ENCODE measurements around the gene CAMK2G. TPM values are rescaled to one million over a fixed set of nuclear protein-coding genes. Genes with fewer than 3 reads are reported as not detected.
A peak's percentile ranks its signal among the peaks of the same experiment; 100 is the strongest.

The CAMK2G gene
- total RNA-seq, 2 experiments from 2014 or later: 34.4 to 38.4 TPM

DNA sequence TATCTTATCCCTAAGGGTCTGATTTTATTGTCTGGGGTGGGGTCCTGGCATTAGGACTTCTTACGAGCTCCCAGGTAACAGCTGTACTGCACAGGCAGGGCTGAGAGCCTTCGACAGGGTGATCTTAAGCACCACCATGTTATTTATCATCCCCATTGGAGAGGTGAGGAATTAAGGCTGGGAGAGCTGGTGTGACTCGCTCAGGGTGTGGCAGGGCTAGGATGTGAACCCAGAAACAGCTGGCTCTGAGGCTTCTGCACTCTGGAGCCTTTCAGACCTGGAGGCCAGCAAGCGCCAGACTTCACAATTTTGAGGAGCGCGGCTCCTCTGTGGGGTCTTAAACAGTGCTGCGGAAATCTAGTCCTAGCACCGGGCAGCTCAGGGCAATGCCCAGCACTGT lies 35.5 kb downstream of the CAMK2G start:
- Mint-ChIP-seq H3K4me3 (no peak overlapping the region), H3K9me3 (no peaks in the 10 kb centered on the region), H3K36me3 (ENCODE audit: low read depth) (peaks cover 84% of the 10 kb centered on the region), H3K27me3 (no peaks in the 10 kb centered on the region), H3K4me1 (ENCODE audit: low read depth) (no peaks in the 10 kb centered on the region), H3K27ac (peak overlapping the region; percentile 27)
- TF ChIP-seq, protein P1, sequence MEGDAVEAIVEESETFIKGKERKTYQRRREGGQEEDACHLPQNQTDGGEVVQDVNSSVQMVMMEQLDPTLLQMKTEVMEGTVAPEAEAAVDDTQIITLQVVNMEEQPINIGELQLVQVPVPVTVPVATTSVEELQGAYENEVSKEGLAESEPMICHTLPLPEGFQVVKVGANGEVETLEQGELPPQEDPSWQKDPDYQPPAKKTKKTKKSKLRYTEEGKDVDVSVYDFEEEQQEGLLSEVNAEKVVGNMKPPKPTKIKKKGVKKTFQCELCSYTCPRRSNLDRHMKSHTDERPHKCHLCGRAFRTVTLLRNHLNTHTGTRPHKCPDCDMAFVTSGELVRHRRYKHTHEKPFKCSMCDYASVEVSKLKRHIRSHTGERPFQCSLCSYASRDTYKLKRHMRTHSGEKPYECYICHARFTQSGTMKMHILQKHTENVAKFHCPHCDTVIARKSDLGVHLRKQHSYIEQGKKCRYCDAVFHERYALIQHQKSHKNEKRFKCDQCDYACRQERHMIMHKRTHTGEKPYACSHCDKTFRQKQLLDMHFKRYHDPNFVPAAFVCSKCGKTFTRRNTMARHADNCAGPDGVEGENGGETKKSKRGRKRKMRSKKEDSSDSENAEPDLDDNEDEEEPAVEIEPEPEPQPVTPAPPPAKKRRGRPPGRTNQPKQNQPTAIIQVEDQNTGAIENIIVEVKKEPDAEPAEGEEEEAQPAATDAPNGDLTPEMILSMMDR (IDR thresholded peaks at IDR 0.05): no peak
- DNase-seq (no peak), ATAC-seq (ENCODE audit: poor library complexity) (no peak)
- no peak overlapping the region for H3K27ac ChIP-seq (ENCODE audit: low read depth in 1 of 2, low read length in 2 of 2)
- ChIA-PET POLR2A (interaction anchor here (1.5 kb wide), 1 partner anchor 36 kb away, joined by 3 read pairs; no protein-coding TSS in a partner anchor), CTCF (no interaction called here)
- H3K36me3 ChIP-seq (ENCODE audit: insufficient read depth, low read length): peaks cover 85% of the 10 kb centered on the region
- H3K4me3 ChIP-seq (ENCODE audit: low read length): no peak overlapping the region
- H3K27me3 ChIP-seq (ENCODE audit: control insufficient read depth in 1 of 2, insufficient read depth in 2 of 2, low read length in 2 of 2): no peaks in the 10 kb centered on the region
- no peaks in the 10 kb centered on the region for H3K9me3 ChIP-seq (ENCODE audit: control insufficient read depth in 1 of 2, insufficient read depth in 1 of 2, low read length in 2 of 2)
- intact Hi-C loops (cut with DNase I, micrococcal nuclease): no loop called here
- no peaks in the 10 kb centered on the region for H3K4me1 ChIP-seq (ENCODE audit: insufficient read depth, low read length)

GRCh38 chr10:73838008-73838567 lies 36.3 kb downstream of the CAMK2G start:
- TF ChIP-seq, protein P1 (IDR thresholded peaks at IDR 0.05): no peak
- no peaks in the 10 kb centered on the region for H3K9me3 Mint-ChIP-seq
- H3K4me3 Mint-ChIP-seq: no peak overlapping the region
- H3K36me3 ChIP-seq (ENCODE audit: insufficient read depth, low read length): peaks cover 78% of the 10 kb centered on the region
- no peak overlapping the region for H3K4me3 ChIP-seq (ENCODE audit: low read length)
- CTCF ChIA-PET: no interaction called here
- no peak for DNase-seq
- peaks cover 77% of the 10 kb centered on the region for H3K36me3 Mint-ChIP-seq (ENCODE audit: low read depth)
- H3K27me3 Mint-ChIP-seq: no peaks in the 10 kb centered on the region
- no peaks in the 10 kb centered on the region for H3K4me1 Mint-ChIP-seq (ENCODE audit: low read depth)
- intact Hi-C loops (cut with DNase I, micrococcal nuclease): no loop called here
- H3K9me3 ChIP-seq (ENCODE audit: control insufficient read depth in 1 of 2, insufficient read depth in 1 of 2, low read length in 2 of 2): no peaks in the 10 kb centered on the region
- peak overlapping the region; percentile 27 for H3K27ac Mint-ChIP-seq
- H3K4me1 ChIP-seq (ENCODE audit: insufficient read depth, low read length): no peaks in the 10 kb centered on the region
- no peaks in the 10 kb centered on the region for H3K27me3 ChIP-seq (ENCODE audit: control insufficient read depth in 1 of 2, insufficient read depth in 2 of 2, low read length in 2 of 2)
- no peak for ATAC-seq (ENCODE audit: poor library complexity)
- POLR2A ChIA-PET: no interaction called here
- no peak overlapping the region for H3K27ac ChIP-seq (ENCODE audit: low read depth in 1 of 2, low read length in 2 of 2)

- Mint-ChIP-seq H3K4me3 (no peak overlapping the region), H3K4me1 (ENCODE audit: low read depth) (no peaks in the 10 kb centered on the region), H3K27ac (no peak overlapping the region), H3K9me3 (no peaks in the 10 kb centered on the region), H3K27me3 (no peaks in the 10 kb centered on the region), H3K36me3 (ENCODE audit: low read depth) (peaks cover 67% of the 10 kb centered on the region)
- Histone ChIP-seq H3K27me3 (ENCODE audit: control insufficient read depth in 1 of 2, insufficient read depth in 2 of 2, low read length in 2 of 2) (no peaks in the 10 kb centered on the region), H3K4me1 (ENCODE audit: insufficient read depth, low read length) (no peaks in the 10 kb centered on the region), H3K27ac (ENCODE audit: low read depth in 1 of 2, low read length in 2 of 2) (no peak overlapping the region), H3K36me3 (ENCODE audit: insufficient read depth, low read length) (peaks cover 69% of the 10 kb centered on the region), H3K4me3 (ENCODE audit: low read length) (no peak overlapping the region), H3K9me3 (ENCODE audit: control insufficient read depth in 1 of 2, insufficient read depth in 1 of 2, low read length in 2 of 2) (no peaks in the 10 kb centered on the region)
- ChIA-PET POLR2A (no interaction called here), CTCF (interaction anchor here (0.9 kb wide), 1 partner anchor 22 kb away, joined by 3 read pairs; no protein-coding TSS in a partner anchor)
- DNase-seq: no peak
- intact Hi-C loops (cut with DNase I, micrococcal nuclease): no loop called here
- TF ChIP-seq, protein P1 (IDR thresholded peaks at IDR 0.05): no peak
- ATAC-seq (ENCODE audit: poor library complexity): no peak
Measured at GRCh38 chr10:73837072-73837471, 37.3 kb downstream of the CAMK2G start.

Data from CD4-positive, alpha-beta T cell (primary cell).